ENCODE measurements around the gene SCLY.

SCLY gene

DNA sequence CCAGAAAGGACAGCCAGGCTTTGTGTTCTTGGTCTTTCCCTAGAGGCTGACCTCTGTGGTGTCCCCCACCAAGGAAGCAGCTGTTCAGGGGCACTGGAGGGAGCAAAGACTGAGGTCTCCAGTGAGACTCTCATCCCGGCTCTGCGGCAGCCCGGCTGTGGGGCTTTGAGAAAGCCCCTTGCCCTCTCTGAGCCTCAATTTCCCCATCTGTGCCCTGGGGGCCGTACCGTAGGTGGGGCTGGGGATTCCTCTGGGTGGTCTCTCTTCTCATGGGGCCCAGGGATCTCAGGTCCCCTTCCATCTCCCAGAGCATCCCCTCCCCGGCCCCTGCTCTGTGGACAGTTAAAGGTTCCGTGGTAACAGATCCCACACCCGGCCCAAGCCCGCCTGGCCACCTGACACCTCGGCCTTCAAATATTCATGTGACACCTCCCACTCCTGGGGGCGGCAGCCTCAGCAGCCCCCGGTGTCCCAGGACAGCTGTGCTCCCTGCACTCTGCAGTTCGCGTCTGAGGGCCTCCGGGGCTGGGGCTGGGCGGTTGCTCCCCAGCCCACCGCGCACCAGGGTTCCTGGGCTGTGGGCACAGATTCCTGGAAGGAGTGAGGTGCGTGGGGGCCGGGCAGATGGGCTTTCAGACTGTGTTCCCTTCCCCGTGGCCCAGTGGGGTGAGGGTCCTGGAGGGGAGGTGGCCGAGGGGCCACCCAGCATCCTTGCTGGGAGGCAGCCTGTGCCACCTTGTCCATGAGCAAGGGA lies 62.6 kb downstream of the SCLY start:
- Histone ChIP-seq H3K4ac (ENCODE audit: low read length) (no peak overlapping the region), H3K9ac (ENCODE audit: low read depth, low read length, poor library complexity) (peak overlapping the region; percentile 21), H2AFZ (ENCODE audit: low read length) (no peak overlapping the region), H3K79me1 (ENCODE audit: low read depth, low read length) (peaks cover 6% of the 10 kb centered on the region), H3K4me3 (ENCODE audit: low read length in 2 of 2) (no peak overlapping the region), H4K91ac (ENCODE audit: low read depth, low read length, poor library complexity) (no peak overlapping the region), H3K27me3 (ENCODE audit: control insufficient read depth in 3 of 3, insufficient read depth in 3 of 3, low read depth in 1 of 3, low read length in 3 of 3) (peaks cover 0 to 20% (median 0%) of the 10 kb centered on the region in 3 experiments), H2BK12ac (ENCODE audit: low read length) (no peak overlapping the region), H3K4me2 (ENCODE audit: insufficient read depth, low read length, poor library complexity, severe bottlenecking) (no peak overlapping the region), H2BK5ac (ENCODE audit: low read length) (no peak overlapping the region), H3K27ac (replicated peaks; ENCODE audit: low read length) (no peak overlapping the region), H4K8ac (ENCODE audit: low read depth, low read length) (no peak overlapping the region), H3K9me3 (replicated peaks in 1 of 2; ENCODE audit: control insufficient read depth in 2 of 2, insufficient read depth in 1 of 2, low read depth in 1 of 2, low read length in 2 of 2) (peaks cover 0 to 5% of the 10 kb centered on the region in 2 donors), H3K36me3 (replicated peaks in 1 of 2; ENCODE audit: control insufficient read depth in 2 of 2, insufficient read depth in 2 of 2, low read length in 2 of 2) (peaks cover 0 to 2% of the 10 kb centered on the region in 2 donors), H3K18ac (ENCODE audit: low read length) (peak overlapping the region; percentile 80), H2AK5ac (ENCODE audit: low read depth, low read length) (peak overlapping the region; percentile 91), H2BK120ac (ENCODE audit: low read depth, low read length) (no peak overlapping the region), H3K23ac (ENCODE audit: low read depth, low read length, poor library complexity) (peak overlapping the region; percentile 62), H2BK15ac (ENCODE audit: low read length) (peak overlapping the region; percentile 98), H3K14ac (ENCODE audit: low read length) (peak overlapping the region; percentile 82), H3K4me1 (ENCODE audit: control insufficient read depth in 2 of 2, insufficient read depth in 1 of 2, low read depth in 1 of 2, low read length in 2 of 2) (peaks cover 4 to 15% of the 10 kb centered on the region in 2 donors)
- no peak for DNase-seq (ENCODE audit: low spot score)
- no CpG with 5 or more reads among the region's 22 CpGs for WGBS, 2 donors (ENCODE audit: extremely low coverage in 2 of 2, insufficient read length in 2 of 2, insufficient replicate concordance in 1 of 2)

DNA sequence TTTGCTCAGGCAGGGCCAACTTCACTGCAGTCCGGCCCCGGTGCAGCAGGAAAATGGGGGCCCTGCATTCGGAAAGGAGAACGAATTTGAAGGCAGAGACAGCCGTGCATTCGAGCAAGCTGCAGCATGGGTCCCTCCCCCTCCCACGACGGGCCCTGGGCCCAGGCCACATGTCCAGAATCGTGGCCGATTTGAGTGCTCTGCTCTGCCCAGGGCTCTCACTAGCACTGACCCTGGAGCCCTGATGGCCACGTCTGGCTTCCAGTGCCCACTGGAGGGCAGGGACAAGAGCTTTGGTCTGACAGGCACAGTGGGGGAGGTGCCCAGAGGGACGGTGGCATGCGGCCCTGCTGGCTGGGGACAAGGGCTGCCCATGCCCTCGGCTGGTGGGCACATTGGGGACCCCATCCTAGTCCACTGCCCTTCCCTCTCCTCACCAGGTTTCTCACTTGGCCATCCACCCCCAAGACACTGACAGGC lies 63.2 kb downstream of the SCLY start:
- Histone ChIP-seq H3K79me1 (ENCODE audit: low read depth, low read length) (peaks cover 6% of the 10 kb centered on the region), H3K27ac (replicated peaks; ENCODE audit: low read length) (no peak overlapping the region), H3K4me3 (ENCODE audit: low read length in 2 of 2) (no peak overlapping the region), H2BK15ac (ENCODE audit: low read length) (no peak overlapping the region), H3K23ac (ENCODE audit: low read depth, low read length, poor library complexity) (peak overlapping the region; percentile 62), H3K14ac (ENCODE audit: low read length) (peak overlapping the region; percentile 92), H2AFZ (ENCODE audit: low read length) (no peak overlapping the region), H2BK5ac (ENCODE audit: low read length) (no peak overlapping the region), H2AK5ac (ENCODE audit: low read depth, low read length) (peak overlapping the region; percentile 91), H4K8ac (ENCODE audit: low read depth, low read length) (peak overlapping the region; percentile 50), H3K9me3 (replicated peaks in 1 of 2; ENCODE audit: control insufficient read depth in 2 of 2, insufficient read depth in 1 of 2, low read depth in 1 of 2, low read length in 2 of 2) (peaks cover 0 to 5% of the 10 kb centered on the region in 2 donors), H3K36me3 (replicated peaks in 1 of 2; ENCODE audit: control insufficient read depth in 2 of 2, insufficient read depth in 2 of 2, low read length in 2 of 2) (peaks cover 0 to 2% of the 10 kb centered on the region in 2 donors), H3K9ac (ENCODE audit: low read depth, low read length, poor library complexity) (no peak overlapping the region), H2BK120ac (ENCODE audit: low read depth, low read length) (no peak overlapping the region), H3K4ac (ENCODE audit: low read length) (no peak overlapping the region), H3K18ac (ENCODE audit: low read length) (peak overlapping the region; percentile 58), H4K91ac (ENCODE audit: low read depth, low read length, poor library complexity) (no peak overlapping the region), H3K27me3 (ENCODE audit: control insufficient read depth in 3 of 3, insufficient read depth in 3 of 3, low read depth in 1 of 3, low read length in 3 of 3) (peaks cover 0 to 16% (median 0%) of the 10 kb centered on the region in 3 experiments), H2BK12ac (ENCODE audit: low read length) (no peak overlapping the region), H3K4me1 (ENCODE audit: control insufficient read depth in 2 of 2, insufficient read depth in 1 of 2, low read depth in 1 of 2, low read length in 2 of 2) (peaks cover 4 to 15% of the 10 kb centered on the region in 2 donors), H3K4me2 (ENCODE audit: insufficient read depth, low read length, poor library complexity, severe bottlenecking) (no peak overlapping the region)
- DNase-seq (ENCODE audit: low spot score) = no peak
- WGBS, 2 donors (ENCODE audit: extremely low coverage in 2 of 2, insufficient read length in 2 of 2, insufficient replicate concordance in 1 of 2) = no CpG with 5 or more reads among the region's 14 CpGs

DNA sequence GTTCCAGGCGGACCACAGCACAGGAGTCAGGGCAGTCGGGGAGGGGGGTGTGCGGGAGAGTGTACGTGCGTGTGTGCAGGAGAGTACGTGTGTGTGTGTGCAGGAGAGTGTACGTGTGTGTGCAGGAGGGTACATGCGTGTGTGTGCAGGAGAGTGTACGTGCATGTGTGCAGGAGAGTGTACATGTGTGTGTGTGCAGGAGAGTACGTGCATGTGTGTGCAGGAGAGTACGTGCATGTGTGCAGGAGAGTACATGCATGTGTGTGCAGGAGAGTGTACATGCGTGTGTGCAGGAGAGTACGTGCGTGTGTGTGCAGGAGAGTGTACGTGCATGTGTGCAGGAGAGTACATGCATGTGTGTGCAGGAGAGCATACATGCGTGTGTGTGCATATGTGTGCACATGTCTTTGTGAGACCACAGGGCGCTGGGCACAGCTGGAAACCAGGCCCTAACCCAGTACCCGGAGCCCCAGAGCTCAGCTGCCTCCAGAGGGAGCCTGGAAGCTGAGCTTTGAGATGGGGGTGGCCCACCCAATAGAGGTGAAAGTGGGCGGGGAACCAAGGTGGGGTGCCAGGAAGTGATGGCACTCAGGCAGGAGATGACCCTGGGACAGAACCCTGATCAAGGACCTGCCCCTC lies 63.8 kb downstream of the SCLY start:
- whole genome bisulfite sequencing, 2 donors (ENCODE audit: extremely low coverage in 2 of 2, insufficient read length in 2 of 2, insufficient replicate concordance in 1 of 2) = no CpG with 5 or more reads among the region's 19 CpGs

More for the DNA sequence above, 63.8 kb downstream of the SCLY start:
- Histone ChIP-seq H3K79me1 (ENCODE audit: low read depth, low read length) (peaks cover 6% of the 10 kb centered on the region), H3K27me3 (ENCODE audit: control insufficient read depth in 3 of 3, insufficient read depth in 3 of 3, low read depth in 1 of 3, low read length in 3 of 3) (peaks cover 0 to 10% (median 0%) of the 10 kb centered on the region in 3 experiments), H3K4me2 (ENCODE audit: insufficient read depth, low read length, poor library complexity, severe bottlenecking) (no peak overlapping the region), H3K9ac (ENCODE audit: low read depth, low read length, poor library complexity) (no peak overlapping the region), H3K4me3 (ENCODE audit: low read length in 2 of 2) (peak overlapping the region in 1 of 2 donors; percentile 52), H3K18ac (ENCODE audit: low read length) (peak overlapping the region; percentile 58), H2BK12ac (ENCODE audit: low read length) (peak overlapping the region; percentile 41), H2BK15ac (ENCODE audit: low read length) (no peak overlapping the region), H2AFZ (ENCODE audit: low read length) (no peak overlapping the region), H2BK120ac (ENCODE audit: low read depth, low read length) (no peak overlapping the region), H3K23ac (ENCODE audit: low read depth, low read length, poor library complexity) (peak overlapping the region; percentile 62), H3K27ac (replicated peaks; ENCODE audit: low read length) (no peak overlapping the region), H3K4ac (ENCODE audit: low read length) (no peak overlapping the region), H3K36me3 (replicated peaks in 1 of 2; ENCODE audit: control insufficient read depth in 2 of 2, insufficient read depth in 2 of 2, low read length in 2 of 2) (peaks cover 0 to 2% of the 10 kb centered on the region in 2 donors), H3K14ac (ENCODE audit: low read length) (peak overlapping the region; percentile 92), H3K9me3 (replicated peaks in 1 of 2; ENCODE audit: control insufficient read depth in 2 of 2, insufficient read depth in 1 of 2, low read depth in 1 of 2, low read length in 2 of 2) (peaks cover 0 to 5% of the 10 kb centered on the region in 2 donors), H2AK5ac (ENCODE audit: low read depth, low read length) (peak overlapping the region; percentile 46), H4K8ac (ENCODE audit: low read depth, low read length) (peak overlapping the region; percentile 50), H4K91ac (ENCODE audit: low read depth, low read length, poor library complexity) (peak overlapping the region; percentile 83), H2BK5ac (ENCODE audit: low read length) (no peak overlapping the region), H3K4me1 (ENCODE audit: control insufficient read depth in 2 of 2, insufficient read depth in 1 of 2, low read depth in 1 of 2, low read length in 2 of 2) (peaks cover 4 to 15% of the 10 kb centered on the region in 2 donors)
- no peak for DNase-seq (ENCODE audit: low spot score)

All from neuronal stem cell (in vitro differentiated cells).